Measurements from ENCODE around the gene HPF1.
A peak's percentile ranks its signal among the peaks of the same experiment; 100 is the strongest.
"Not testable (repeated sequence)": the region's sequence is repeated elsewhere in the genome, so short reads cannot be mapped to it uniquely, and the experiment has no call there.

Gene HPF1

DNA sequence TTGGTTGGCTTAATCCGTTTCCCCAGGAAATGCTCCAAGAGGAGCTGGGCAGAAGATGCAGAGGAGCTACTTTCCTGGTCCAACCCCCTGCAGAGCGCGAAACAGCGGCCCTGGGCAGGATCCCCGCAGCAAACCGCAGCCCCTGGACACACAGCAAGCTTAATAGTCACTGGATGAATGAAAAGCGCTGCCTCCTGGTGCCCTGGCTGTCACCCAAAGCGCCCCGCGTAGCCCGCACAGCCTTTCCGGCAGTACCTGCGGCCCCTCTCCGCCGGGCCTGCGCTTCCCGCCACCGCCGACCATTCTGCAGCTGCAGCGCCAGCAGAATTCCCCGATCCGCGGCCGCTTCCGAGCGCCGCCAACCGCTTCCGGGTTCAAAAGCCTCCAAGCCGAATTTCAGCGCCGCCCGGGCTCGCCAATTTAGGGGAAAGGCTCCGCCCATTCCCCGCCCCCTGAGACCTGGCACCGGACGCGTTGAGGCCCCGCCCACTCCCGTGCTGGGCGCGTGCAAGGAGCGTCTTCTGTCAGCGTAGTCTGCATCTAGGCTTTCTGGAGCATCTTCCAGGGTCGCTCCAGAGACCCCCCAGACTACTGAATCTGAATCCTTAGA is at the start of gene HPF1:
Gene HPF1 (minus strand): TSS at position 370 of the 610 bp plus-strand sequence. CDS start 67 bp downstream, at position 303.
- DNase-seq: peak; percentile 86 to 98

- DNase-seq: not testable (repeated sequence)
Measured at GRCh38 chr4:169806770-169807169, 49.0 kb upstream of the HPF1 start.

- DNase-seq: no peak
Measured at GRCh38 chr4:169803413-169803812, 45.7 kb upstream of the HPF1 start.

- no peak for DNase-seq
Measured at GRCh38 chr4:169802873-169803272, 45.1 kb upstream of the HPF1 start.

GRCh38 chr4:169800541-169800940 is 42.8 kb upstream of the HPF1 start:
- no peak for DNase-seq

DNA sequence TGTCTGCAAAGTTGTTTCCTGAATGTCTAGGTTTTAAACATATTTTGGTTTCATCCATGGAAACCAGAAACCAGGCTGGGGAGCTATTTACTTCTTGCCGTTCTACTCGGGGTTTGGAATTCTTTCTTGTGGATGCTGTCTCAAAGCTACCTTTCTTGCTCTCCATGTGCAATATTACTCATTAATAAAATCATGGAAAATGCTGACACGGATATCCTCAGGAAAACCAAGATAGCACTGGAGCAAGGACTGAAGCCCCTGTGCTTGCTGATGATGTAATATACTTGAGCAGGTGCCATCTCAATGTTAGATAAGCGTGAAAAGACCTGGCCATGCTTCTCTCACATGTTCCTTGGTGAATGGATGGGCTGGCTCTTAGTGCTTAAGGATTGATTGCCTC is 41.5 kb upstream of the HPF1 start:
- no peak for DNase-seq

GRCh38 chr4:169795585-169795984 is 37.8 kb upstream of the HPF1 start:
- DNase-seq: no peak

DNA sequence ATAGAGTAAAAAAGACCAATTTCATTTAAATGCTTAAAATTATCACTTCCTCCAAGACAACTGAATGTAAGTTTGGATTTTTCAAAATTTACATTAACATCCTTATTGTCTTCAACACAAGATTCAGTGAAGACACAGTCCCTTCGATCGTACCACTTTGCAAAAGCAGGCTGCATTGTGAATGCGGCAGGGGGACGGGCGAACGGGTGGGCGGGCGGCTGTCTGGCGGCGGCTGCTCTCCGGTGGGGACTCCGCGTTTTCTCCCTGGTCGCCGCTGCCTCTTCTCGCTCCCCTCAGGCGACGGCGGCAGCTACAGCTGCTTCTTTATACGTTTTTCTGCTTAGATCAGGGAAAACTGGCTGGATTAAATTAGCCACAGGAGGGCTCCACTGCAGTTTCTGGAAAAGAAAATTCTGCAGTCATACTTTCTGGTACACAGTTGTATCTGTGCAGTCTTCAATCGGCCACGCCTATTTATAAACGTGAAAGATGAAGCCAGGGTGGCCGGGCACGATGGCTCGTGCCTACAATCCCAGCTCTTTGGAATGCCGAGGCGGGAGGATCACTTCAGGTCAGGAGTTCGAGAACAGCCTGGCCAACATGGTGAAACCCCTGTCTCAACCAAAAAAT is 33.9 kb upstream of the HPF1 start:
- DNase-seq: peak; percentile 85 to 86

DNA sequence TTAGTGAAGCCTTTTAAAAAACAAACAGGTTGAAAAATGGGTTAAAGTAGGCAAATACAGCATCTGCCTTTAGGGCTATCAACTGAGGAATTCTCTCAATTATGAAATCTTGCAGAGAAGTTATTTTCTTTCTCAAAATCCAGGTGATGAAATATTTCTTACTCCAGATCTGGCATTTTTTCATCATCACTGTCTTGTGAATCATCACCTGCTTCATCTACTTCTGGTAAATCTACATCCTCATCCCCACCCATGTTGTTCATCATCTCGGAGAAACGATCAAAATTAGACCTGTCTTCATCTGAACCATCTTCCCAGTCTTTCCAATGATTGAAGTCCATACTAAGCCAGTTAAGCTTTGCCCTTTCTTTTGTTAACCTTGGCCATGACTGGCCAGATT is 33.3 kb upstream of the HPF1 start:
- no peak for DNase-seq

DNA sequence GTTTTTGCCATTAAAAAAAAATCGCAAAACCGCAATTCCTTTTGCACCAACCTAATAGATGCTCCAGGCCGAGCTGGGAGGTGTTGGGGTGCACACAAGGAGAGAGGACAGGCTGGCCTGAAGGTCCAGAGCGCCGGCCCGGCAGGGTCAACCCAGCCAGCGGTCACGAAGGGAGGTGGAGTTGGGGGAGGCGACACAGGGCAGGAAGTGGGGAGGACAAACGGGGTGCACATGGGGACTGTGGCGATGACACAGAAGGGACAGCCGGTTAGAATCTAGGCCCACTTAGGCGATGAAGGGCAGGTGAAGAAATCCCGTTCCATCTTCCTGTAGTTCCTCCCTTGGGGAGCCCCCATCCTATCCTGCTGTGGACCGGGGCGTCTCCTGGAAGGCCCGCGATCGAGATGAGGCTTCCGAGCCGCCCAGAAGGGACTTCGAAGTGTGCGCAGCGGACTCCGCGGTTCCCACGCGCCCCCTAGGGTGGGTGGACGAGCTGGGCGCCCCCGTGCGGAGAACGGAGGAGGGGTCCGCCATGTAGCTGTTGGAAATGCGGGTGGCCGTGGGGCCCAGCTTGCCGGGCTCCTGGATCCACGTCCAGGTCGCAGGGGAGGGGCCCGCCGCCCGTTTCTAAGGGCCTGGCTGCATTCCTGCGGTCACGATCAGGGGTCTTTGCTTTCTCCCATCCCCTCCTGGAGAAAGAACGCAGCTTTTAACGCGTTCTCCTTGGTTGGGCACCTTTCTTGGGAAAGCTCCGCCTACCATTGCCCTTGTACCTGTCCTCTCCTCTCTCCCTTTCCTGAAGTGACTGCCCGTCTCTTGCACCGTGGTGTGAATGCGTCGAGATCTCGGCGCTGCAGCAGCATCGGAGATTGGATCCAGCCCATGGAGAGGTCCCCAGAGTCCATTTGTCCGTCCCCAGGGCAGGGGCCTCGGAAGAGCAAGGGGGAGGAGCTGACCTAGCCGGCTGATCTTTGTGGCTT is 17.0 kb upstream of the HPF1 start:
- no peak for DNase-seq

DNA sequence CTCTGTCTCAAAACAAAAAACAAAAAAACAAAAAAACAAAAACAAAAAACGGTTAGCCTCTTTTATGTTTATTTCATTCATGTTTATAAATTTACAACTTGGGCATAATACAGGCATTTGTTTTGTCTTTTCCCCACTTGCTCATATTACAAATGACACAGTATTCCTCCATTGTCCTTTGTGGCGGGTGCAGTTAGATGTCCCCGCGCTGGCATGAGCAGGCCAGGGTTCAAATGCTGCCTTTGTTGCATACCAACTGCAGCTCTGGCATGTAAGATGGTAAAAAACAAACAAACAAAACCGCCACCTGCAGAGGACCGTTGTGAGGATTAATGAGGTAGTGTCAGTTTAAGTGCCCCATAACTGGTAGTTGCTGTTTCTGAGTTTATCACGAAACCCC is 16.1 kb upstream of the HPF1 start:
- no peak for DNase-seq

DNA sequence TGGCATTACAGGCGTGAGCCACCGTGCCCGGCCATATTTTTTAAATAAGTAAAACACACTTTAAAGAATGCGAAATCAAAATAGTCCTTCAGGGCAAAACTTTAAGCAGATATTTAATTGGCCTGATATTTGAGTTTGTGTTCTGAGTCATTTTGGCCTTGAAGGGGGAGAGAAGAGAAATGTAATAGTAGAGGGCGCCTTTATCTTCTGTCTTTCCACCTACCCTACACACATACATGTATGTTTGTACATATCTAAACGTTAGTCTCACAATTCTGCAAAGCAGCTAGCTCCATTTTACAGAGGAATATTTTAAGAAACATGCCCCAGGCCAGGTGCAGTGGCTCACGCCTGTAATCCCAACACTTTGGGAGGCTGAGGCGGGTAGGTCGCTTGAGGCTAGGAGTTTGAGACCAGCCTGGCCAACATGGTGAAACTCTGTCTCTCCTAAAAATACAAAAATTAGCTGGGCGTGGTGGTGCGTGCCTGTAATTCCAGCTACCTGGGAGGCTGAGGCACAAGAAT is 13.9 kb upstream of the HPF1 start:
- not testable (repeated sequence) for DNase-seq

GRCh38 chr4:169770416-169770815 is 12.7 kb upstream of the HPF1 start:
- DNase-seq: no peak

GRCh38 chr4:169768385-169768784 is 10.6 kb upstream of the HPF1 start:
- DNase-seq: no peak

DNA sequence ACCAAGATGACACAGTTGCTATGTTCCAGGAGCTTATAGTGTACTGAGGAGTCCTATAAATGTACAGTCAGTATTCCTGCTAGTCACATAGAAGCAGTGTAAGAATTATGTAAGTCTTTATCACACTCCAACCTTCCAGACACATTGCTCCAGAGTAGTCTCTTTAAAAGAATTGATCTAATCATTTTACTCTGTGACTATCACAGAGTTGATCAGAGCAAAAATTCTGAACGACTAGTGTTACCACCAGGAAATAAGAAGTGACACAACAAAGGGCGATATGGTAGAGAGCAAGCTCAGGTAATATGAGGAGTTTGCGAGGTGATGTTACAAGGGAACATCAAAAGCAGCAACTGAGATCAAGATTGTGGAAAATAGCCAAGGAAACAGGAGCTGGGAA is 9.0 kb upstream of the HPF1 start:
- DNase-seq: no peak

GRCh38 chr4:169765835-169766234 is 8.1 kb upstream of the HPF1 start:
- DNase-seq: no peak

GRCh38 chr4:169761846-169762245 is 4.1 kb upstream of the HPF1 start:
- no peak for DNase-seq

- peak in 1 of 2 experiments; percentile 41 for DNase-seq
Measured at GRCh38 chr4:169758401-169758962, 738 bp upstream of the HPF1 start.

GRCh38 chr4:169756971-169757574 is 671 bp downstream of the HPF1 start:
- no peak for DNase-seq

DNA sequence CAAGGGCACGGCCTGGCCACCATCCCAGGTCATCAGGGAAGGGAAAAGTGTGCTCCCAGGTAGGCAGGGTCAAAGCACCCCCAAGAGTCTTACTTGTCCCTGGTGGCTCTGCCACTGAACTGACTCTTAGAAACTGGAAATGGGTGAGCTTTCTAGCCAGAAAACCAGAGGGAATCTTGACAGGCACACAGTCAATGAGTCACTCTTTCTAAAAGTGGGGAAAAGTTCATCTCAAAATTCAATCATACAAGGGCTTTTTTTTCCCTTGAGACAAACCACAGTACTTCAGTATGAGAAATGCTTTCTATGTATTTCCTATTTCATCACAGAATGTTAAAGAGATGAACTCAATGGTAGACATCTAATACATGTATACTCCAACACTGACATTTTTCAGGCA is 12.5 kb downstream of the HPF1 start:
- no peak for DNase-seq

- no peak for DNase-seq
Measured at GRCh38 chr4:169744601-169745000, 13.1 kb downstream of the HPF1 start.

- DNase-seq: no peak
Measured at GRCh38 chr4:169741569-169741968, 16.2 kb downstream of the HPF1 start.

DNA sequence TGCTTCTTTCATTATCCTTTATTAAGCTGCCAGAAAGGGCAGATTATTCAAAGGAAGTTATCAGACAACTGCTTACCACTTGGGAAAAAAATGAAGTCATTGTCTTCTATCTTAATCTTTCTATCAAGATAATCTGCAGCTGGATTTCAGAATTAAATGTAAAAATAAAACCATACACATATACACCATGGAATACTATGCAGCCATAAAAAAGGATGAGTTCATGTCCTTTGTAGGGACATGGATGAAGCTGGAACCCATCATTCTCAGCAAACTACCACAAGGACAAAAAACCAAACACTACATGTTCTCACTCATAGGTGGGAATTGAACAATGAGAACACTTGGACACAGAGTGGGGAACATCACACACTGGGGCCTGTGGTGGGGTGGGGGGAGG is 19.1 kb downstream of the HPF1 start:
- not testable (repeated sequence) for DNase-seq

Data from NCI-H526 (cell line).